Prostate gland (tissue), 2 donors: Measurements from ENCODE around the gene MSI1. TPM values are rescaled to one million over a fixed set of nuclear protein-coding genes. Genes with fewer than 3 reads are reported as not detected.

Source experiments
- DNase-seq: peaks from one replicate; pipeline ENCODE4 v3.0.0-alpha.2; 2019; ENCODE audit warnings: low spot score
- H3K27ac ChIP-seq, 2 donors: fragments of 200-600 bp; sonication (generic); 2 replicates each; pipeline ENCODE4 v1.5.1; 2017 to 2019
- H3K27me3 ChIP-seq: fragments of 200-600 bp; sonication (generic); replicated peaks from 2 replicates; pipeline ENCODE4 v1.5.1; 2019; ENCODE audit not compliant: insufficient read depth
- H3K36me3 ChIP-seq, 2 donors: fragments of 200-600 bp; sonication (generic); 1 replicate in 1 of 2; 2 replicates in 1 of 2; pipeline versions ENCODE4 v1.5.1 to v1.8.1; 2017 to 2019
- H3K4me1 ChIP-seq: fragments of 200-600 bp; sonication (generic); replicated peaks from 2 replicates; pipeline ENCODE4 v1.5.1; 2019
- H3K4me3 ChIP-seq, 2 donors: fragments of 200-600 bp; sonication (generic); 2 replicates each; pipeline ENCODE4 v1.5.1; 2017 to 2019
- H3K9me3 ChIP-seq: fragments of 200-600 bp; sonication (generic); 2 replicates; pipeline ENCODE4 v1.5.1; 2017
- POLR2A ChIP-seq: fragments of 450-650 bp; IDR thresholded peaks from one replicate; pipeline ENCODE4 v1.6.1; 2016; ENCODE audit warnings: antibody characterized with exemption, mild to moderate bottlenecking
- POLR2AphosphoS5 ChIP-seq: sonication (generic); formaldehyde crosslinking; IDR thresholded peaks from one replicate; pipeline ENCODE4 v1.6.1; 2017; ENCODE audit warnings: antibody characterized with exemption
- WGBS: methylation state at CpG from one replicate; pipeline ENCODE4 v1.1.5; 2018; 5-methylcytosine and 5-hydroxymethylcytosine counted together
- intact Hi-C: fragments of 100-400 bp; cut with DNase I; formaldehyde crosslinking; loops from one replicate; pipeline ENCODE4 v1.14.2; 2022
- small RNA-seq, 2 donors: library from RNA; depleted of rRNA; stranded (forward); fragments of <200 nt; gene quantifications; one replicate each; pipeline ENCODE3, GENCODE V24; 2016
- total RNA-seq, 2 donors: library from RNA; depleted of rRNA; stranded (reverse); fragments of >200 nt; gene quantifications; one replicate each; pipeline ENCODE4 v1.1.0, GENCODE V29; 2016
- TF ChIP-seq, protein P1 (sequence below), 4 experiments: fragments of 200-600 bp in 2 of 4; fragments of 450-650 bp in 2 of 4; sonication (generic) in 2 of 4; IDR thresholded peaks; 1 replicate in 3 of 4; 2 replicates in 1 of 4; pipeline ENCODE4 v1.5.1; 2016 to 2019; ENCODE audit warnings: antibody characterized with exemption in 4 of 4, mild to moderate bottlenecking in 2 of 4, moderate library complexity in 2 of 4

MSI1 gene
- total RNA-seq, 2 donors from 2014 or later, result 1.7 to 8.2 TPM

DNA sequence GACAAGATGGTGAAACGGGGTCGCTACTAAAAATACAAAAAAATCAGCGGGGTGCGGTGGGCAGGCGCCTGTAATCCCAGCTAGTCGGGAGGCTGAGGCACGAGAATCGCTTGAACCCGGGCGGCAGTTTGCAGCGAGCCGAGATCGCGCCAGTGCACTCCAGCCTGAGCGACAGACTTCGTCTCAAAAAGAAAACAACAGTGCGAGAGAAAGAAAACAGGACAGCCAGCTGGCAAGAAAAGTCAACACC is 76.6 kb downstream of the MSI1 start:
- TF ChIP-seq, protein P1, sequence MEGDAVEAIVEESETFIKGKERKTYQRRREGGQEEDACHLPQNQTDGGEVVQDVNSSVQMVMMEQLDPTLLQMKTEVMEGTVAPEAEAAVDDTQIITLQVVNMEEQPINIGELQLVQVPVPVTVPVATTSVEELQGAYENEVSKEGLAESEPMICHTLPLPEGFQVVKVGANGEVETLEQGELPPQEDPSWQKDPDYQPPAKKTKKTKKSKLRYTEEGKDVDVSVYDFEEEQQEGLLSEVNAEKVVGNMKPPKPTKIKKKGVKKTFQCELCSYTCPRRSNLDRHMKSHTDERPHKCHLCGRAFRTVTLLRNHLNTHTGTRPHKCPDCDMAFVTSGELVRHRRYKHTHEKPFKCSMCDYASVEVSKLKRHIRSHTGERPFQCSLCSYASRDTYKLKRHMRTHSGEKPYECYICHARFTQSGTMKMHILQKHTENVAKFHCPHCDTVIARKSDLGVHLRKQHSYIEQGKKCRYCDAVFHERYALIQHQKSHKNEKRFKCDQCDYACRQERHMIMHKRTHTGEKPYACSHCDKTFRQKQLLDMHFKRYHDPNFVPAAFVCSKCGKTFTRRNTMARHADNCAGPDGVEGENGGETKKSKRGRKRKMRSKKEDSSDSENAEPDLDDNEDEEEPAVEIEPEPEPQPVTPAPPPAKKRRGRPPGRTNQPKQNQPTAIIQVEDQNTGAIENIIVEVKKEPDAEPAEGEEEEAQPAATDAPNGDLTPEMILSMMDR (IDR thresholded peaks at IDR 0.05), result no peak
- no peak for TF ChIP-seq POLR2A
- no peak for TF ChIP-seq POLR2AphosphoS5
- WGBS, result 1% methylated on average over 17 of the region's 17 CpGs
- H3K27me3 ChIP-seq, result no peaks in the 10 kb centered on the region

More for the DNA sequence above, 76.6 kb downstream of the MSI1 start:
- DNase-seq, result no peak
- H3K4me3 ChIP-seq, result peak overlapping the region; percentile 48 to 54
- H3K36me3 ChIP-seq, result no peaks in the 10 kb centered on the region
- intact Hi-C loops, result no loop called here
- no peaks in the 10 kb centered on the region for H3K9me3 ChIP-seq
- H3K4me1 ChIP-seq, result no peaks in the 10 kb centered on the region
- peak overlapping the region; percentile 97 for H3K27ac ChIP-seq

Small RNAs within 50 kb of the gene (small RNA-seq; reads per million reads assigned to genes)
- gene RNU4-1 (1,448 to 1,976 reads per million in 2 donors), gene RNU4-2 (748 to 1,556 reads per million in 2 donors), gene RNU6-1088P (0 reads per million in 2 donors)

Other genes with a start within 250 kb of the MSI1 start
- gene GCN1, start 174.4 kb downstream of the MSI1 start, total RNA-seq, result 100 to 1,000 TPM in 1 of 2 donors, 10 to 100 TPM in 1; 39.3 to 120 TPM
- 1,000 to 10,000 TPM; 1,950 to 2,858 TPM for gene RPLP0, start 168.1 kb downstream of the MSI1 start, total RNA-seq
- 100 to 1,000 TPM in 1 of 2 donors, 10 to 100 TPM in 1; 58.3 to 113 TPM for gene PXN, start 103.4 kb downstream of the MSI1 start, total RNA-seq
- under 1 TPM; under 0.01 TPM for gene RNU4-2, start 77.3 kb downstream of the MSI1 start, total RNA-seq
- under 1 TPM; under 0.01 TPM for gene RNU4-1, start 75.9 kb downstream of the MSI1 start, total RNA-seq
- 1 to 10 TPM in 1 of 2 donors, under 1 TPM in 1; 0.96 to 2.2 TPM for gene SIRT4, start 66.8 kb downstream of the MSI1 start, total RNA-seq
- not detected for gene PLA2G1B, start 41.4 kb downstream of the MSI1 start, total RNA-seq
- gene COX6A1, start 68.9 kb upstream of the MSI1 start, total RNA-seq, result 100 to 1,000 TPM; 616 to 965 TPM
- gene TRIAP1, start 77.2 kb upstream of the MSI1 start, total RNA-seq, result 10 to 100 TPM; 15.7 to 21.9 TPM
- gene GATC, start 77.3 kb upstream of the MSI1 start, total RNA-seq, result 10 to 100 TPM; 19.3 to 30.1 TPM
- 100 to 1,000 TPM in 1 of 2 donors, 10 to 100 TPM in 1; 98.7 to 131 TPM for gene SRSF9, start 100.6 kb upstream of the MSI1 start, total RNA-seq
- 100 to 1,000 TPM; 166 to 303 TPM for gene DYNLL1, start 126.9 kb upstream of the MSI1 start, total RNA-seq
- 10 to 100 TPM; 18.1 to 26.7 TPM for gene COQ5, start 160.0 kb upstream of the MSI1 start, total RNA-seq
- 100 to 1,000 TPM in 1 of 2 donors, 10 to 100 TPM in 1; 95.3 to 251 TPM for gene RNF10, start 165.2 kb upstream of the MSI1 start, total RNA-seq
- 10 to 100 TPM; 39.3 to 45.2 TPM for gene POP5, start 212.2 kb upstream of the MSI1 start, total RNA-seq